Stimulated activated CD8-positive, alpha-beta memory T cell treated with anti-CD3 and anti-CD28 coated beads, Interleukin-7, amount 100 ng/mL, for 48 hours (primary cell): ENCODE data around the gene KRT84.

Experiments used
- DNase-seq, 2 donors: peaks; one replicate each; pipeline ENCODE4 v3.0.0-alpha.2; 2020; ENCODE audit warnings: low read depth in 1 of 2; ENCODE audit errors: extremely low read depth in 1 of 2

Gene KRT84

GRCh38 chr12:52389313-52390207, 4.1 kb upstream of the KRT84 start:
- DNase-seq: no peak

- no peak for DNase-seq
Observed at GRCh38 chr12:52387859-52388258, 2.4 kb upstream of the KRT84 start.

- no peak for DNase-seq
Observed at GRCh38 chr12:52383331-52383730, 2.1 kb downstream of the KRT84 start.

DNA sequence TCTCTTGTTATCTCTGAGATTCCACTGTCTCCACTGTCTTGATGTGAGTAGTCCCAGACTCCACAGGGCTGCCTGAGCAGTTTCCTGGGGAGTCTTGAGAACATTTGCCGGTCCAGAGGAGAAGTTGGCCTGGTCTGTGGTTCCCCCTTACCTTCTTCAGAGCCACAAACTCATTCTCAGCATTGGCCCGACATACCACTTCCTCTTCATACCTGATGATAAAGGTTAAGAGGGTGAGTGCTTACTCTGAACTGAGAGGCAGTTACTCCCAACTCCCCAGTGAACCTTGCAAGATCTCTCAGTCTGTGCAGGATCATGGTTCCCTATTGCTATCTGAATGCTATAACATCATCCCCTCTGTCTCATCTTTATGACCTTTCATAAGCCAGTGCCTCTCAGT, 2.6 kb downstream of the KRT84 start:
- DNase-seq: no peak

DNA sequence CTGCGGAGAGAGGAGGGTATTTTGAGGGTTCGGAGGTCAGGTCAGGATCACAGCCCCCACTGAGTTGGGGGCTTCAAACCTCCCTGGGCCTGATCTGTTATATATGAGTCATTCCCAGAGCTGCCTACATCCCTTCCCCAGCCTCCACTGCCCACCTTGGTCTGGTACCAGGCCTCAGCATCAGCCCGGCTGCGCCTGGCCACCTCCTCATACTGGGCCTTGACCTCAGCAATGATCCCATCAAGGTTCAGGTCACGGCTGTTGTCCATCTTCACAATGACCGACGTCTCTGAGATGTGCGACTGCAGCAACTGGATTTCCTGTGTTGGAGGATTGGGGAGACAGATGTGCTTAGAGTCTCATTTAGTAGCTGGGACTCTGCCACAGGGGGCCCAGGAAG, 4.2 kb downstream of the KRT84 start:
- DNase-seq: no peak

DNA sequence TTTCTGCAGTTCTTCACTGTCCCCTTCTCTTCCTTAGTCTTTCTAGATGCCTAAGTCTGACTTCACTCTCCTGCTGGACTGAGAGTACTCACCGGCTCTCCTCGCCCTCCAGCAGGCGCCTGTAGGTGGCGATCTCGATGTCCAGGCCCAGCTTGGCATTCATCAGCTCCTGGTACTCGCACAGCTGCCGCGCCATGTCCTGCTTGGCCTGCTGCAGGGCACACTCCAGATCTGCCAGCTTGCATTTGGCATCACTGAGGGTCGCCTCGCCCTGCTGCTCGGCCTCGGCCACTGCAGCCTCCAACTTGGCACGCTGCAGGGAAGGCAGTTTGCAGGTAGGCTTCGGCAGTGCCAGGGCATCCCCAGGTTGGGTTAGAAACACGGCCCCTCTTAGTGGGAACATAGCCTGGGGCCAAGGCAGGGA, 5.2 kb downstream of the KRT84 start:
- no peak for DNase-seq

DNA sequence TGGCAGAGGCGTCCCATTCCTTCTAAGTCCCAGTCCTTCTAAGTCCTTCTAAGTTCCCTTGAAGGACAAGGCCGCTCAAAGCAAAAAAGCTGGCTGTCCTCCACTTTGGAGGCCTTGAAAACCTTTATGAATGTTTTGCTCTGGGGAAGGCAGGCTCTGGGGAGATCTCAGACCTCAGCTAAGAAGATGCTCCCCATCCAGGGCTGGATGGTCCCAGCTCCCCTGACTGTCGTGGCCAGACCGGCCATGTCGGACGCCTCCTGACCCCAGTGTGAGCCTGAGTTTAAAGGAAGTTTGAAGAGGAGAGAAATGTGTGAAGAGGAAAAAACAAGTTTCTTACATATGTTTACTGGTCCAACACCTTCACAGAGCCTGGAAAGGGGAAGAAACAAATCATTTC, 5.9 kb downstream of the KRT84 start:
- no peak for DNase-seq

DNA sequence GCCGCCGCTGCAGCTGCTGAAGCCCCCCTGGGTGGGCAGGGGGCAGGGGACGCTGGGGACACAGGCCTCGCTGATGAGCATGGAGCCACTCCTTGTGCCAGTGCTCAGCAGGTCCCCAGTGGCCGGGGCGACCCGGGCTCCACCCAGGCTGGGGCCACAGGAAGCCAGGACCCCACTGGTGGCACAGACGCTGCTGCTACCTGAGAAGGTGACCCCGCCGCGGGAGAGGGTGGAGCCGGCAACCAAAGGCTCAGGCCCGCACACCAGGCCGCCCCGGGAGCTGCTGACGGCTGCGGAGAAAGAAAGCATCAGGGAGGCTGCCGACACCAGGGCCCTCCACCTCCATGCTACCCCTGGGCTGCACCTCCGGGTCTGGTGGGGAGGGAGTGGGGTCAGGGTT, 7.4 kb downstream of the KRT84 start:
- no peak for DNase-seq

DNA sequence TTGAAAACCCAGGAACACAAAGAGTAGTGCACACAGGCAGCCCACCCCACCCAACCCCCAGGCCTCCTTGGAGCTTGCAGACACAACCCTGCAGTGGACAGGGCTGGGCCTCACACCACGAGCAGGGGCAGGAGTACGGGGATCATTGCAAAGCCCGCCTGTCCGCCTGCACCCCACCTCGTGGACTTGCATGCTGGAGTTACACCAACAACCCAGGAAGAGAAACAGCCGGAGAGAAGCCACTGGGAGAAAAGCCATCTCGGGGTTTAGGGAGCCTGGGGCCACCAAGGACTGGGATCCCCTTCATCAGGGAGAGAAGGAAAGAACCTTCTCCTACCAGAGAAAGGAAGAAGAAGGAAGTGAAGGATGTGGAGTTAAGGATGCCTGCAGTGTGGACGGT, 8.2 kb downstream of the KRT84 start:
- no peak for DNase-seq

GRCh38 chr12:52372216-52373154, 13.0 kb downstream of the KRT84 start:
- peak in 1 of 2 donors; percentile 32 for DNase-seq

DNA sequence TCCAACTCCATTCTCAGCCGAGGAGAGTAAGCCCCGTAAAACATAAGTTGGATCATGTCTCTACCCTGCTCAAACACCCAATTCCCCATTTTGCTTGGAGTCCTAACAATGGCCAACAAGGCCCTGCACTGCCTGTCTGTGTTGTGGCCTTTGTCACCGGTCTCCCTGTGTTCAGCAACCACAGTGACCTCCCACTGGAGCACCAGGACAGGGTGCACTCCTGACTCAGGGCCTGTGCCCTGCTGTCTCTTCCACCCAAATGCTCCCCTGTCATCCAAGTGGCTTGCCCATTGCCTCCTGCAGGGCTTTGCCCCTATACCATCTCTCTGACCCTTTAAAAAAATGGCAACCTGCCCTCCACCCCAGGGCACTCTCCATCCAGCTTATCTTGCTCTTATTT, 13.7 kb downstream of the KRT84 start:
- DNase-seq: no peak

GRCh38 chr12:52370926-52371608, 14.4 kb downstream of the KRT84 start:
- DNase-seq: no peak

- no peak for DNase-seq
Observed at GRCh38 chr12:52369809-52370208, 15.6 kb downstream of the KRT84 start.

DNA sequence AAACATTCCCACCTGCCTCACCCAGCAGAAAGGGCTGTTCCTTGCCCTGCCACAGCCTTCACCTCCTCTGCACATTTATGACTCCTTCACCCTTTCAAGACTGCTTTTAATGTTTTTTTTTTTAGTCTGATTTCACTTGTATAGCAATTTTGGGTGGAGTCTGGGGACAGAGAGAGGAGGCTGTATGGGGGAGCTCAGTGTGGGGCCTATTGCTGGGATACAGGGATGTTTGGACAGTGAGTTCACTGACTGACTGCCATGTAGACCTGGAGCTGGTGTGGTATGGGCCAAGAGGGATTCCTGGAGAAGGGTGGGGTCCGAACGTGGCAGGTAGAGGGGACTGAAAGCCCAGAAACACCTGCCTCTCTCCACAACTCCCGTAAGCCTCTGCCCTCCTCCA, 16.2 kb downstream of the KRT84 start:
- DNase-seq: no peak

- no peak for DNase-seq
Observed at GRCh38 chr12:52368508-52368907, 16.9 kb downstream of the KRT84 start.

DNA sequence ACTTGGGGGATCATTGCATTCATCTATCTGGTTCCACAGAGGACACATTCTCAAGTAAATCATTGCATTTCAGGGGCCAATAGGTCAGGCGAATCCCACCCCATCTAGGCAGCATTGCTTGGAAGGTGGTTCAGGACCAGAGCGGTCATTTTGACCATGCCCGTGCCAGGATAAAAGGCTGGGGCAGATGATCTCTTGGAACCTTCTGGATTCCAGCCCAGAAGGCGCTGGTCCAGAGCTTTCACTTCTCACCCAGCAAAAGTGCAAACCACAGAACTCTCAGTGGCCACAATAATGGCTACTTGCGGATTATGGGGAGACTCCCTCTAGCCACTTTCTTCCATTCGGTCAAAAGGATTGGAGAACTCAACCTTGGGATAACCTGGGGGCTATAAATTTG, 17.6 kb downstream of the KRT84 start:
- DNase-seq: no peak

- no peak for DNase-seq
Observed at GRCh38 chr12:52366738-52367485, 18.5 kb downstream of the KRT84 start, which contains the start of gene KRT85. TSS of gene KRT85 (minus strand) at chr12:52367481. CDS start at chr12:52367405, 76 bp downstream.

- DNase-seq: no peak
Observed at GRCh38 chr12:52364901-52365489, 20.5 kb downstream of the KRT84 start.

DNA sequence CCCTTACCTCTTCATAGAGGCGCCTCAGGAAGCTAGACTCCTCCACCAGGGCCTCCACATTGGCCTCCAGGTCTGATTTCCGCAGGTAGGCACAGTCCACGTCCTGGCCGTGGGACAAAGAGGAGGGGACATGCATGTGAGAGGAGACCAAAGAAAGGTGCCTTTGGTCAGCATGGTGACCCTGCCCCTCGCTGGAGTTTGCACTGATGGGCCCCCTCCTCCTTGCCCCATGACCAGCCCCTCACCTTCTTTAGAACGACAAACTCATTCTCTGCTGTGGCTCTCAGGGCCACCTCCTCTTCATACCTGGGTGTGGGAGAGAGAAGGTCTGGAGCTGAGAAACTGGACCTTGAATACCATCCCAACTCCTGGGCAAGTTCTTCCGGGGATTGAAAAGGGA, 21.4 kb downstream of the KRT84 start:
- no peak for DNase-seq

DNA sequence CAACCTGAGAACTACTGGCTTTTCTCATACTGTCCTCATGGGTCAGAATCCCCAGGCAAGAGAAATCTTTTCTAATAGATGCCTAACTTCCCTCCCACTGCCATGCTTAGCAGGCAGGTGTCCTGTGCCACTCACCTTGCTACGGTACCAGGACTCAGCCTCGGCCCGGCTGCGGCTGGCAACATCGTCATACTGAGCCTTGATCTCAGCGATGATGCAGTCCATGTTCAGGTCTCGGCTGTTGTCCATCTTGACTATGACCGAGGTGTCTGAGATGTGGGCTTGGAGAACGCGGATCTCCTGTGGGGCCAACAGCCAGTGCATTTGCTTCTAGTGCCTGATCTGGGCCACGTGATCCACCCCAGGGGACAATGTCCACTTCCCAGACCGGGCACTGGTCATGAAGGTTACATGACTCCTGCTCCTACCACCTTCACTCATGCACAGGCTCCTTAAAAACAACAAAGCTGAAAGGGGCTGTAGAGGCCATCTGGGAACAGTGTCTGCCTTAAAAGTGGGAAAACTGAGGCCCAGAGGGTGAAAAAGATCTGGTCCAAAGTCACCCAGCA, 22.3 kb downstream of the KRT84 start:
- DNase-seq: no peak
